ENCODE data around the gene SH2D6.

SH2D6 gene

DNA sequence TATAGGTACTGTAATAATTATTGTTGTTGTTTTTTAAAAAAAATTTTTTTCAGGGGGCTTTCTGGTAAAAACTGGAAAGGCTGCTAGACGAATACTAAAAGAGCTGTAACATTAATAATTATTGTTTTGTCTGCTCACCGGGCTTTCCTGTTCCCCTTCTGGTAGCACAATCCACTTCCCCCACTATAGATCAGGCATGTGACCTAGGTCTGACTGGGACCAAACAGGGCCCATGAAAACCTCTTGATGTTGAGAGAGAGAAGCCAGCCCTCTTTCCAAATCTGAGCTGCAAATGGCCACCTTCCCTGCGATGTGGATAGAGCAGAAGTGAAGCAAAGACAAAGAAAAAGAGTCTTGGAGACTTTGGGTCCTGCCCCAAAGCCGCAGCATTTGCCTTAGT is 23.4 kb downstream of the SH2D6 start:
- no peak for DNase-seq

DNA sequence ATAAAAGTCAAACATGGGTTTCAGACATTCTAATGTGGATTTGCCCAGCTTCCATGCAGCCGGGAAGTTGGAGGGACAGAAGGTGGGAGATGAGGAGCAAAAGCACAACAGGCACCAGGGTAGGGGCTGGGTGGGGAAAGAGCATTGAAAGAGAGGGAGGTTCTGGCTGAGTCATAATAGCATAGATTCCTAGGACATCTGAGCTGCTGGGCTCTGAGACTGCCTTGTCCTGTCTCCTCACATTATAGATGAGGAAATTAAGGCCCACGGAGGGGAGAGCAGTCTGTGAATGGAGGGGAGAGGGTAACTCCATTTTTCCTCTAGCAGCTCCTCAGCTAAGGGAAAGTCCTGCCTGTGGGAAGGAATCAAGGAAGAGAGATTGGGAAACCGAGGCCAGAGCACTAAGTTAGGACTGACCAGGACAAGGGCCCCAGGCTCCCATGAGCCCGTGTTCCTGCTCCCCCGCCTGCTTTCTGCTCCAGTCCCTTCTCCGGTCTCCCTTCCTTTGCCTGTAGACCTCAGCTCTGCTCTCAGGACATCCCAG is 26.2 kb downstream of the SH2D6 start:
- no peak for DNase-seq

DNA sequence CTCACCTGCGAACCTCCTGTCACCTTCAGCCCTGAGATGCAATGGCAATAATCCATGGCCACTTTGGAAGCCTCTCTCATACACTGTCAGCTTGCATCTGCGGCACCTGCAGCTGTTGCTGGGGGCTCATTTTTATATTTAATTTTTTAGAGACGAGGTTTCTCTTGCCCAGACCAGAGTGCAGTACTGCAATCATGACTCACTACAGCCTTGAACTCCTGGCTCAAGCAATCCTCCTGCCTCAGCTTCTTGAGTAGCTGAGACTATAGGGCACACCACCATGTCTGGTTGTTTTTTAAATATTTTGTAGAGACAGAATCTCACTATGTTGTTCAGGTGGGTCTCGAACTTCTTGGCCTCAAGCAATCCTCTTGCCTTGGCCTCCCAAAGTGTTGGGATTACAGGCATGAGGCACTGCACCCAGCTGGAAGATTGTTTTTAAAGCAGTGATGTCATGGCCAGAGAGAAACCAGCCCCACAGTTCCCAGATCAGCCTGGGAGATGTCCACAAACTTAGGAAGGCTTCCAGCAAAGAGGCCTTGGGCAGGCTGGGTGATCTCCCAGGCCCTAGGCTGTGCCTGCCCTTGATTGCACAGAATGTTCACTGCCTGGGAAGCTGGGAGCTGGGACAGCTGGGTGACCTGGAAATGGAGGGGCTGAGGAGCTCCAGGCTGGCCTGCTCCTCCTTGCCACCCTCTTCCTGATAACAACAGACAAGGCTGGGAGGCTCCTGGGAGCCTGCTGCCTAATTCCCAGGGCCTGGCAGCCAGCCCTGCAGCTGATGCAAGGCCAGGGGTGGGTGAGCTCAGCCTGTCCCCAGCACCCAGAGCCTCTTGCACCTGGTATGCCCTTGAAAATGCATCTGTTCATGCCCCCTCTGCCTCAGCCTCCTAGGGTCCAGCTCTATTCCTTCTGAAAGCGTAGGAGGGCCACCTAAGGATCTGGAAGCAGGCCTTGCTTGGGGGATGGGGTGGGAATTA is 27.1 kb downstream of the SH2D6 start:
- no peak for DNase-seq

DNA sequence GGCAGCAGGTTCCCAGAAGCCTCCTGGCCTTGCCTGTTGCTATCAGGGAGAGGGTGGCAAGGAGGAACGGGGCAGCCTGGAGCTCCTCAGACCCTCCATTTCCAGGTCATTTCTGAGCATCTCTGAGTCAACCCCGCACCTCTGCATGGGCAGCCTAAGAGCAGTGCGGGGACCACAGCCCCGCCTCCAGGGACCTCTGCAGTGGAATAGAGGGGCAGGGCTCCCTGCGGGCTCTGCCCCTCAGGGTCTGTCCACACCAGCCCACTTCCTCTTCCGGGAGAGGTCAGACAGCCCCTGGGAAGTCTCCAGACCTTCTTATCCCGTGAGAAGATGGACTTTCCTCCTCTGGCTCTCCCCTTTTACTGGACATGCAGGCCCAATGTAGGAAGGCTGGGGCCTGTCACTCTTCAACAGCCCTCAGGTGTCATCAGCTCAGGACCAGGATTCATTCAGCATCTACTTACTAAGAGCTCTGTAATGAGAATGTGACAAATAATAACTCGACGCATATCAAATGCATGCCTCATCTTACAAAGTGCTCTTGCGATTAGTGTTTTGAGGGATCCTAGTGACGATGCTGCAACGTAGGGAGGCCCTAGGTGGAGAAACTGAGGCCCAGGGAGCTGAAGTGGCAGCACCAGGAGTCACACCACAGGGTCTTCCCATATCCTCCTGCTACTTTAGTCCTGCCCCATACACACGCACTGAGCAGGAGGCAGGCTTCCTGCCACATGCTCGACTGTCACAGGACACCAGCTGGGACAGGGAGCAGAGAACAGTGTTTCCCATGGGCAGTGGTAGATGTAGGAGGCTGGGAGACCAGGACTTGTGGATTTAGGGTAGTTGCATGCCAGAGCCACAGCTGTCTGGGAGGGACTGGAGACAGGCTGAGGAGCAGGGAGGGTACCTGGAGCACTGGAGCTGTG is 28.0 kb downstream of the SH2D6 start:
- no peak for DNase-seq

DNA sequence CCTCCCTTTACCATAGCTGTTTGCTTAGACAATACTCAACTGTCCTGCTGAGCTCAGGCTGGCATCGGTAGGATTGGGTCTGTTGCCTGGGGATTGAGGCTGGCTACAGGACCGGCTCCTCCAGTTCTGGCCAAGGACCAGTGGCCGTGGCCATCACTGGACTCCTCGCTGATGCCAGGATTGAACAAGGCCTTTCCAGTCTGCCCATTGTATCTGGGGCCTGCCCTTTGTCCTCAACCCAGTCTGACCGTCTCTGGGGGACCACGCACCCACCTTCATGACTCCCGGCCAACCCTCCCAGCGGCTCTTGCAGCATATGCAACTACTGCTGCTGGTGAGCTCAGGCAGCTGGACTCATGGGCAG is 28.7 kb downstream of the SH2D6 start:
- DNase-seq: no peak

DNA sequence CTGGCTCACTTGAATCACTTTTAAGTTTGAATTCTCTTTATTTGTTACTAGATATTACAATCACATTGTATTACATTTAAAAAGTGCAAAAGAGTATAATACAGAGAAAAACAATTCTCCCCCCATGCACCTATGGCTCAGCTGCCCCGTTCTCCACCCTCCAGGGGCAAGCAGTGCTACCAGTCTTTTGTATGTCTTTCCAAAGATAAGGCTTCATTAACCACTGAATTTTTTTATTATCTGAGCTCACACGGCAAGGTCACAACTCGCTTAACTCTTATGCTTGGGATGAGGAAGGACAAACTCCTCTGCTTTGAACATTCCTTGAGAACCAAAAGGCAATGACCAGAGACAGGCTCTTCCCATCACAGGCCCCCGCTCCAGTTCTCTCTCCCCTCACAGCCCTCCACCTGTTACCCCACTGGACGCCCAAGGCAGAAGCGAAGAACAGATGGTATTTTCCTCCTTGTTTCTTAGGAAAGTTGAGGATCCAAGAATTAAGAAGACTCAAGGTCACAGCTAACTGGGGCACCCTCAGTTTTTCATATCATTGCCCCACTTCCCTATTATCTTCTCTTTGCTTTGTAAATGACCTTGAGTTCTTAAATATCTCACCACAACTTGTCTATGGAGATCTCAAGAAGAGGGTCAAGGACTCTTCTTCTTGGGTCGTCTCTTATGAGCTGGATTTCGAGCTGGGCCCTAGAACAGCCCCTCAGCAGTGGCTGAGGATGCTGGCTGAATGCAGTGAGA is 30.1 kb downstream of the SH2D6 start:
- DNase-seq: no peak

DNA sequence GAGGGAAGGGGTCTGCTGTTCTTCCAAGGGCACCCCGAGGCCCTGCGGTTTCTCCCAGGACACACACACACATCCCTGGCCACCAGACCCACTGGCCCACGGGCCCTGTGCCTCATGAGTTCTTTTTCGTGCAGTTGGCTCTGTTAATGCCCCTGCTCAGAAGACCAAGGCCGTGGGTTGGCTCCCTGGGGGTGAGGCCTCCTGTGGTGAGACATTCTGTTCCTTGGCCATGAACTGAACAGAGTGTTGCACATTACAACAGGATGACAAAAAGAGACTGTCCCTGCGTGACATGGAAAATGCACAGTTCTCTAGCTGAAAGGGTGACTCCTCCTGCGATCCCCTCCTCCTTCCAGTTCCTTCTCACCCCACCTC is 30.7 kb downstream of the SH2D6 start:
- no peak for DNase-seq

DNA sequence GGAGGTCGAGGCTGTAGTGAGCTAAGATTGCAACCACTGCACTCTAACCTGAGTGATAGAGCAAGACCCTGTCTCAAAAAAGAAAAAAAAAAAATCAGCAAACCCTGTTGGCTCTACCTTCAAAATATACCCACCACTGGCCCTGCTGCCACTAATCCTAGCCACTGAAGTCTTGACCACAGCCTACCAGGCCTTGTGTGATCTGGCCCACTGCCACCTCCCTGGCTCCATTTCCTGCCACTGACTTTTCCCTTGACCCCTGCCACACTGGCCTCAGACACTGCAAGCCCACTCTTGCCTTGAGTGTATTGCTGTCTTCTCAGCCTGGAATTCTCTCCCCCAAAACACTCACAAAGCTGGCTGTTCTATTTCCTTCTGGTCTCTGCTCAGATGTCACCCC is 33.7 kb downstream of the SH2D6 start:
- DNase-seq: no peak

DNA sequence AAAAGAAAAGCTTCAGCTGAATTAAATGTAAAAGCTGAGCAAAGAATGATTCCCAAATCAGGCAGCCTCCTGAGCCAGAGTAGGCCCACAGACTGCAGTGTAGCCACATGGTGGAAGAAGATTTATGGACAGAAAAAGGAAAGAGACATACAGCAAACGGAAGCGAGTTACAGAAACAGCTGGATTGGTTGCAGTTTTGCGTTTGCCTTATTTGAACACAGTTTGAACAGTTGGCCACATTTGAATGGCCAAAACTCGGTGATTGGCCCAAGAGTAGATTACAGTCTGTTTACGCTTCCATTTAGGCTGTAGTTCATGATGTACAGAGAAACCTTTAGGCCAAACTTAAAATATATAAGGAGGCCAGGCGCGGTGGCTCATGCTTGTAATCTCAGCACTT is 35.1 kb downstream of the SH2D6 start:
- no peak for DNase-seq

DNA sequence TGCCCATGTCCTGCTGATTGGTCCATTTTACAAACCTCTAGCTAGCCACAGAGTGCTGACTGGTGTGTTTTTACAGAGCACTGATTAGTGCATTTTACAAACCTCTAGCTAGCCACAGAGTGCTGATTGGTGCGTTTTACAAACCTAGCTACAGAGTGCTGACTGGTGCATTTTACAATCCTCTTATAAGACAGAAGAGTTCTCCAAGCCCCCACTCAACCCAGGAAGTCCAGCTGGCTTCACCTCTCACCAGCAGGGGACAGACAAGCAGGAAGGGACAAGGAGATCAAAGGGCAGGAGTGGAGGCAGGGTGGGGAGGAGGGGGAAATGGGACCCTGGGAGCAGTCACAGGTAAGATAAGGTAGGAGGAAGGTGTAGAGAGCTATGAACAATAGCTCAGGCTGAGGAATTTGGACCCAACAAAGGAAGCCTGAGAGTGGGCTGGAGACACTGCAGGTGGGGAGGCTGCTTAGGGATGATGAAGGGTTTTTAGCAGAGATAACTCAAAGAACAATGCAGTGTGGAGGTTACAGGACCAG is 37.1 kb downstream of the SH2D6 start:
- DNase-seq: no peak

DNA sequence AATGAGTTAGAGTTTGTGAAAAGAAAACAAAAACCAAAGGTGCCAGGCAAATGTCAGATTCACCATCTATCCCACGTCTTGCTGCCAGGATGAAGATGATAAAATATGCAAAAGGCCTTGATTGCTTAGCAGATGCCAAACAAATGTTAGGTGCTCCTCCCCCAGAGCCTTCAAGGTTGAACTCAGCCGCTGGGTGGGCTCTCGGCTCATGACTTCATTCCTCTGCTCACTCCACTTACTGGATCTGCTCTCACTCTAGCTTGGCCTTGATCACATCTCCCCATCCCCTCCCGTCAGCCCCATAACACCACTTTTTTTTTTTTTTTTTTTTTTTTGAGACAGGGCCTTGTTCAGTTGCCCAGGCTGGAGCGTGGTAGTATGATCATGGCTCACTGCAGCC is 38.5 kb downstream of the SH2D6 start:
- no peak for DNase-seq

DNA sequence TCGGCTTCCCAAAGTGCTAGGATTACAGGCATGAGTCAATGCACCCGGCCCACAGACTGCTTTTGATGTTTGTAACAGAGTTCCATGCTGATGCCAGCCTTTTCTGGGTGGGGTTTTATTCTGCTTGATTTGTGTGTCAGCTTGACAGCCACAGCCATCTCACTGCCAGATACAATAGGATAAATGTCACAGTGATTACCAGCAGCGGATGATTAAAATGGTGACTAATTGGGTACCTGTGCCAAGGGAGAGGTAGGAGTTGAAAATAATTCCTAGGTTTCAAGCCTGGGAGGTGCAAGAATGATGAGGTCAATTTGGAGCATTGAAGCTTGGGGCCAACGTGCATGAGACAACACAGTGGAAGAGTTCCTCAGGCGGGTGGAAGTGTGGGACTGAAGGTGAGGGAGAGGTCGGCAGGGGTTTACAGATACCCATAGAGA is 39.4 kb downstream of the SH2D6 start:
- no peak for DNase-seq

DNA sequence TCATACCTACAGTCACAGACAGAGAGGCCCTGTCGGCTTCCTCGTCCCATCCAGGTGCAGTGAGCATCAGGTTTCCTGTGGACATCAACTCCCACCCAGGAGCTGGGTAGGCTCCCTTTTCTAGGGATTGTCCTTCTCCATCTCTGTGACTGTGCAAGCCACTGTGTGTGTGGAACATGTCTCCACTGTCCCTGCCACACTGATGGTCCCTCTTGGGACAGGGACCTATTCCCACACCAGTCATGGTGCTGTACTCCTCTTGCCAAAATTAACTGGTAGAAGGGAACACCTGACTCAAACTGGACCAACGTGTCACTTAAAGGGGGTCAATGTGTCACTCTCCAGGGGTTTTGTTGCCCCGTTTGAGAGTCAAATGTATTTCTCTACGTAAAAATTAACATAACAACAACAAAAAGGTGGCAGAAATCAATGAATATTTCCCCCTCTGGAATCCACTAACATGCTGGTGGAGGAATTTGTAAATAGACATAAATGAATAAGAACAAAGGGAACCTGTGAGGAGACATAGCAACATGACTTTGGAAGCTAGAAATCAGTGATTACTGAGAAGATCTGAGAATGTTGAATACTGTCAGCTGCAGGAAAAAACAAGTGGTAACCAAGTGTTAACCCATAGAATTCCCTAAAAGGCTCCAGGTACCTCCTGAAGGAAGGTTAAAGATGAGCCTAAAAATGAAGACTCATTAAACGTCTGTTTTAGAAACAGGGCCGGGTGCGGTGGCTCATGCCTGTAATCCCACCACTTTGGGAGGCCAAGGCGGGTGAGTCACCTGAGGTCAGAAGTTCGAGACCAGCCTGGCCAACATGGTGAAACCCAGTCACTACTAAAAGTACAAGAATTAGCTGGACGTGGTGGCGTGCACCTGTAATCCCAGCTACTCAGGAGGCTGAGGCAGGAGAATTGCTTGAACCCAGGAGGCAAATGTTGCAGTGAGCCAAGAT is 40.4 kb downstream of the SH2D6 start:
- no peak for DNase-seq

DNA sequence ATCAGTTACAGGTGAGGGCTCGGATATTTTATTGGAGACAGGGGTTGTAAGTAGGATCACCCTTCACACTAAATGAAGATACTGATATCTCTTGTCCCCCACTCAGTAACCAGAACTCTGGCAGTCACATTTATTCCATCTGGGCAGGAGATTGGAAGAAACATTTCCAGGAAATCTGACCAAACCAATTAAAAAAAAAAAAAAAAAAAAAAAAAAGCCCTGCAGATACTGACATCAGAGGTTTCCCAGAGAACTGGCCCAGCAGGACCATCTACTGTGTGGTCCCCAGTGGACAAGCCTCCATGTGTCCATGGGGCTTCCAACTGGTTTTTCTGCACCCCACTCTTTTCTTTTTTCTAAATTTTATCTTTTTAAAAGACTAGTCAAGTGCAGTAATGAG is 41.3 kb downstream of the SH2D6 start:
- DNase-seq: no peak

DNA sequence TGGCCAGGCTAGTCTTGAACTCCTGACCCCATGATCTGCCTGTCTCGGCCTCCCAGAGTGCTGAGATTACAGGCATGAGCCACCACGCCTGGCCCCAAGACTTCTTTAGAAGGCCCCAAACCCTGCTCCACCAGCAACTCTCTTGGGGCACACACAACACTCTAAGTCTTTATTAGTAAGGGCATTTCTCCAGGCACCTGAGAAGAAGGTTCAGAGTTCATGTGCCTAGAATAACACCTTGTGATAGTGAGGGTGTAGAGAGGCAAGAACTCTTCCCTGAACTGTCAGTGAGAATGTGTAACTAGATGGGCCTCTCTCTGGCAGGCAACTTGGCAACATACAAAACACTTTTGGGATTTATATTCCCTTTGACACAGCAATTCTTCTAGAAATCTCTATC is 43.8 kb downstream of the SH2D6 start:
- DNase-seq: no peak

DNA sequence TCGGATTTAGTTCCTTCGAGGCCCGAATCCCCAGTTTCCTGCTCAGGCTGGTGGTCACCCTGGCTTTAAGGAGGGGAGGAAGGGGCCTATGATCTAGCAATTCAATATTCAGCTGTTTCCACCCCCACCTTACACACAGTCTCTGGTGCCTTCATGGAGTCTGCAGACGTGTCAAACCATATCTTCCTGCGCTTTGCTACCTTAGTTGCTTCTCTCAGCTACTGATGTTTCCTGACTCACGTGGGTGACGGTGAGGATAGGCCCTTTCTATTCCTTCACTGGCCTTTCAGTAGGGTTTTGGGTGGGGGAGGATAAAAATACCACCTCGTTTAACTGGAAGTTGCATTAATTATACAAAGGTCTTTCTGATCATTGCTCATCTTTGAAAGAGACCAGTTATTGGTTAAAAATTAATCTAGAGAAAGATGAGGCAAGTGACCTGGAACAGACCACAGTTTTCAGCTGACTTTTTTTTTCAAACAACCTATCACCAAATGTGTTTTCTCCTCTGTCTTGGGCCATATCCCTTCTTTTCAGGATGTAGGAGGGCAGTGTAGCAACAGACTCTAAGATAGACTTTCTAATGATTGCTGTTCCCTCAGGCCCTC is 49.7 kb downstream of the SH2D6 start:
- DNase-seq: no peak

DNA sequence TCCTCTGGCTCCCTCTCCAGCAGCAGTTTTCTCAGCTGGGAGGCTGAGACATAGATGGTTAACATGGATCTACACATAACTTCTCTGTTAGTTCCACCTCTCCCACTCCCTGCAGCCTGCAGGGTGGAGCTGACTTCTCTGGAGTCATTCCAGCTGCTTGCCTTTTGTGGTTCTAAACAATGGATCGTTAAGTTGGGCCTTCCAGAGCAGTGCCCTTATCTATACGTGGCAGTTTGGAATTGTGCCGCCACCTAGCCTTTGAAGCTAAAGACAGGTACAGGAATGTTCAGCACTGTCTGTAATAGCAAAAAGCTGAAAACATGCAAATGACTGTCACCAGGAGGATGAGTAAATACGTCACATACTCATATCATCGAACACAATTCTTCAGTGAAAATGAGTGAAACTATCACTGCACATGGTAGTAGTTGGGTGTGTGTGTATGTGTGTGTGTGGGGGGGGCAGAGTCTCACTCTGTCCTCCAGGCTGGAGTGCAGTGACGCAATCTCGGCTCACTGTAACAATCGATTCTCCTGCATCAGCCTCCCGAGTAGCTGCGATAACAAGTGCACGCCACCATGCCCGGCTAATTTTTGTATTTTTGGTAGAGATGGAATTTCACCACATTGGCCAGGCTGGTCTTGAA is 50.3 kb downstream of the SH2D6 start:
- no peak for DNase-seq

DNA sequence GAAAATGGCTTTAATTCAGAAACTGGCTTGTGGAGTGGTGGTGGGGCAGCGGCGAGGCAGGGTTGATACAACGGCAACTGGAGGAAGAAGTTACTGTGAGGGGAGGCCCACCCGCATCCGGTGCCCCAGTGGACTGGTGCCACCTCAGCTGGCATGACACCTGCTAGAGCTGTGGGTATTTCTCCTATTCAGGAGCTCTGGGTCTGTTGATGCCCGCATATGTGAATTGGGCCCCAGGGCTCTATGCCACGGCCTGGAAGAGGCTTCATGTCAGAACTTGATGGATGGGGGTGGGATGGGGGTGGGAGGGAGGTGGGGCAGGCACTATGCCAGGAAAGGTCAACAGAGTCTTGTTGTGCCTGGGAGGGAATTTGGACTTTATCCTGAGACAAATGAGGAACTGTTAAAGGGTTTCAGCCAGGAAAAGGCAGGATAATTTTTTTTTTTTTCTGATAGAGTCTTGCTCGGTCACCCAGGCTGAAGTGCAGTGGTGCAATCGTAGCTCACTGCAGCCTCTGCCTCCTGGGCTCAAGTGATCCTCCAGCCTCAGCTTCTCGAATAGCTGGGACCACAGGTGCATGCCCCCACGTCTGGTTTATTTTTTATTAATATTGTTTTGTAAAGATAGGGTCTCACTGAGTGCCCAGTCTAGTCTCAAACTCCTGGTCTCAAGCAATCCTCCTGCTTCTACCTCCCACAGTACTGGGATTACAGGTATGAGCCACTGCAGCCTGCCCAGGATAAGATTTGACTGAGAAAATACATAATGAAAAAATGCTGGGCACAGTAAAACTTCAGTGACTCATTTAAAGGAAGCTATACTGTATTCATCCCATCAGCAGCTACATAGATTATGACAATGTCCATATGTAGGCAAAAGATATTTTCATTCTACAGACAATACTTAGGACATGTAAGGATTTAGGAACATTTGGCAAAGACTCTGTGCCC is 52.6 kb downstream of the SH2D6 start:
- no peak for DNase-seq

DNA sequence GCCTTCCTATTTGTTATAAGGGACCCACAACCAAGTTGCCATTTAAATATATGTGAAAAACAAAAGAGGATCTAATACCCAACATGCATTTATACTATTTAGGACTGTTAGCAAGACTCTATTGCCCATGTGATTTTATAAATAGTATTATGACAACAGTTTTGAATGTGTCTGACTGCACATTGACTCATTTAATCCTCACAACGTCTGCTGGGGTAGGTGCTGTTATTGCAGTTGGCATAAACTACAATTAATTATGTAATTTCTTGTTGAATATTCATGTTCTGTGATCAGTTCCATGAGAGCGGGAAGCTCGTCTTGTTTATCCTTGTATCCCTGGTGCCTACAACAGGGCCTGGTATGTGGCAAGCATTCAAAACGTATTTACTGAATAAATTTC is 53.7 kb downstream of the SH2D6 start:
- DNase-seq: no peak

Data from stimulated activated CD4-positive, alpha-beta T cell treated with anti-CD3 and anti-CD28 coated beads, Interleukin-2, amount 100 ng/mL, for 48 hours (primary cell).